Rectal smooth muscle tissue (tissue), 1 donor: ENCODE data around the gene ASB11.

Experiments
- H3K27ac ChIP-seq: one replicate; pipeline ENCODE4 v1.7.0; 2013; ENCODE audit warnings: low read depth, low read length, inconsistent platforms
- H3K27me3 ChIP-seq: one replicate; pipeline ENCODE4 v1.7.0; 2013; ENCODE audit warnings: low read length; ENCODE audit not compliant: control insufficient read depth, insufficient read depth
- H3K36me3 ChIP-seq: one replicate; pipeline ENCODE4 v1.7.0; 2013; ENCODE audit warnings: low read length; ENCODE audit not compliant: control insufficient read depth, insufficient read depth
- H3K4me1 ChIP-seq: one replicate; pipeline ENCODE4 v1.7.0; 2013; ENCODE audit warnings: low read length; ENCODE audit not compliant: control insufficient read depth, insufficient read depth
- H3K4me3 ChIP-seq: one replicate; pipeline ENCODE4 v1.7.0; 2013; ENCODE audit warnings: low read length
- H3K9ac ChIP-seq: one replicate; pipeline ENCODE4 v1.7.0; 2013; ENCODE audit warnings: low read length

The ASB11 gene

DNA sequence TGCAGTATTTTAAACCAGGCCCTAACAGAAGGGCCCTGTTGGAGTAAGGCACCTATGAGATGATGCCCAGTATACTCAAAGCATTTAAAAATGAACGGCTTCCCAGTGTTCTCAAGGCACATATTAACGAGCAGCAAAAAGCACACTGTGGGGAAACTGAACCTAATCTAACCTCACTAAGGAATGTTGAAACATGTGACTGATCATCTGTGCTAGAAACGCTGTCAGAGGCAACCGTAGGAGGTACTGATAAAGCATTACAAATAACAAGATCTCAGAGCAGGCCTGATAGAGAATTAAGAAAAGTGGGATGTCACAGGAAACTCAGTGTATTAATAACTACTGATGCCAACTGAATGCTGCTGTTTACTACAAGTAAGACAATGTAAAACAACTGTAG lies 69.5 kb downstream of the ASB11 start:
- H3K9ac ChIP-seq = no peak overlapping the region
- H3K27ac ChIP-seq = no peak overlapping the region
- H3K36me3 ChIP-seq = no peaks in the 10 kb centered on the region
- H3K27me3 ChIP-seq = no peaks in the 10 kb centered on the region
- H3K4me3 ChIP-seq = no peak overlapping the region
- H3K4me1 ChIP-seq = no peaks in the 10 kb centered on the region

DNA sequence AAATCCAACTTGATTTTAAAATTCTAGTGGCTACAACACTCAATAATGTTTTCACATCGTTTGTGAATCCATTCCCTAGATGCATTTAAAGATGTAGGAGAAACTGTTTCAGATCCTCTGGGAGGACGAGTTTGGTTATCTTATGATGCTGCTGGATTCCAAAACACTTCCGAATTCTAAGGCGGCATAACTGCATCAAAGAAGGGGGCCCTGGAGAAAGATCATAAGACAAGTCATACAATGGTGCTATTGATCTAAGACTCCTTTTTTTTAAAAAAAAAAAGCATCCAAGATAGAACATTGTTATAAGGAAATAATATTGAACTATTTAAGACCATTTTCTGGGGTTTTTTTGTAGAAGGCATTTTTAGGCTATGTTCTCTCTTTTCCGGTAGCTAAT lies 71.0 kb downstream of the ASB11 start:
- no peaks in the 10 kb centered on the region for H3K27me3 ChIP-seq
- H3K9ac ChIP-seq = no peak overlapping the region
- no peak overlapping the region for H3K4me3 ChIP-seq
- H3K36me3 ChIP-seq = no peaks in the 10 kb centered on the region
- no peak overlapping the region for H3K27ac ChIP-seq
- H3K4me1 ChIP-seq = no peaks in the 10 kb centered on the region

DNA sequence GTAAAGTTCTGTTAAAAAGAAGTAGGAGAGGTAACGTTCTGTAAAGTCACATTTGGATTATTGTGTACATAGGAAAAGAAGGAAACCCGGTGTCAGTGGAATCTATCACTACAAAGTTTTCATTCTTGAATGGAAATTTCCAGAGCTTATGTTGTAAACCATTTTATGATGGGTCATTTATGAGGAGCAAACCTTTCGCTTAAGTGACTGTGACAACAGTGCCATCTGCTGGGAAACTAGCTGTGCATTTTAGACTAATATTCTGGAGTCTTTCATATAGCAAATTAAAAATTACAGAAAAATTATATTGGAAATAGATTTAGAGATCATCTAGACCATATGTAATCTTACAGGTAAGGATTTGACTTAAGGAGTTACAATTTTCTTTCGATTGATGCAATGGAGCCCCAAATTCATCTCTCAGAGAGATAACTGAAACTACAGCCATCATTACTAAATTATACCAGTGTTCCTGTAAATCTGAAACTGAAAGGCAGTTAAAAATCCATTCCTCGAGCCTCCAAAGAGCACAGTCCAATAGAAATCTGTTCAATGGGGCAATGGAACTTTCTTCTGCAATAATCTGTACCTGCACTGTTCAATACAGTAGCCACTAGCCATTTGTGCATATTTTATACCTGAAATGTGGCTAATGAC lies 72.4 kb downstream of the ASB11 start:
- no peaks in the 10 kb centered on the region for H3K27me3 ChIP-seq
- H3K4me3 ChIP-seq = no peak overlapping the region
- no peaks in the 10 kb centered on the region for H3K36me3 ChIP-seq
- no peak overlapping the region for H3K9ac ChIP-seq
- H3K27ac ChIP-seq = no peak overlapping the region
- H3K4me1 ChIP-seq = no peaks in the 10 kb centered on the region

DNA sequence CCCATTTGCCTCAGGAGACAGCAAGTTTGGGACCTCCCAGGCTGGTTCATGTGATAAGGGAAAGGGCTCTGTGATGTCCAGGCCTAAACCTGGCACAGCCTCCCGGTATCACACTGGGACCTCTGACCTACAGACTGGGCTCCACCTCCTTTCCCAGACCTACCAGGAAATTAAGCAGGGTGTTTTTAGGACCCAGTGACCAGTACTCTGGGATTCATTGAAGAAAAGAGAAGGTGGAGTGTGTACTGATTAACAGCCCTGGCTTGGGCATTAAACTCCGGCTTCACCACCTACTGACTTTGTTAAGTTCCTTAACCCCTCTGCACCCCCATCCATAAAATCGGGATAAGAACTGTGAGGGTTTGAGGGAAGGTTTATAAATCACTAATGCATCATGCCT lies 74.1 kb downstream of the ASB11 start:
- H3K27me3 ChIP-seq = no peaks in the 10 kb centered on the region
- H3K9ac ChIP-seq = no peak overlapping the region
- H3K36me3 ChIP-seq = no peaks in the 10 kb centered on the region
- H3K27ac ChIP-seq = no peak overlapping the region
- no peak overlapping the region for H3K4me3 ChIP-seq
- H3K4me1 ChIP-seq = no peaks in the 10 kb centered on the region

DNA sequence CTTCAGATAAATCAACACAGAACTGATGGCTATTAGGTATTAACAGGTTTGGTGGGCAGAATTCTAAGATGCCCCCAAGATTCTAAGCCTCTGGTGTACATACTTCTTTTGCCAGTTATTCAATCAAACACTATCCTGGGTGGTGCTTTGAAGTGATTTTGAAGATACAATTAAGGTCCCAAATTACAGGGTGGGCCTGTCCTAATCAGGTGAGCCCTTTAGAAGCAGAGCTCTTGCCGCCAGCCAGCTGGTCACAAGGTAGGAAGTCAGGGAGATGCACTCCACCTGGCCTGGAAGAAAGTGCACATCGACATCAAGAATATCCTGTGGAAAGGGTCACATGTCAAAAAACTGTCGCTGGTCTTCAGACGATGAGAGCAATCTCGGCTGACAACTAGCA lies 75.0 kb downstream of the ASB11 start:
- no peaks in the 10 kb centered on the region for H3K27me3 ChIP-seq
- H3K36me3 ChIP-seq = no peaks in the 10 kb centered on the region
- no peak overlapping the region for H3K9ac ChIP-seq

DNA sequence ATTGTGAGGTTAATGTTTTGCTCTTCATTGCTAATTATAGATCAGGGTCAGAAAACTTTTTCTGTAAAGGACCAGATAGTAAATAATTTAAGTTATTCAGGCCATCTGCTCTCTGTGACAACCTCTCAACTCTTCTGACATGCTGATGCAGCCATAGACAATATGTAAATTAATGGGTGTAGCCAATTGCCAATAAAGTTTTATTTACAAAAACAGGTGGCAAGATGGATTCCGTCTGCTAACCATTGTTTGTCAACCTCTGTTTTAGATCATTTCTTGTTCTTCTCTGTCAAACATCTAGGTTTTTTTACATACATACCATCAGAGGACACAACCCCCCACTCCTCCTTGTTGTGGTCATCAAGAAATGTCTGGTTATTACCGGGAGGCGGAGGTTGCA lies 79.3 kb downstream of the ASB11 start:
- Histone ChIP-seq H3K4me3 (no peak overlapping the region), H3K9ac (no peak overlapping the region), H3K36me3 (no peaks in the 10 kb centered on the region), H3K27me3 (no peaks in the 10 kb centered on the region), H3K27ac (no peak overlapping the region), H3K4me1 (no peaks in the 10 kb centered on the region)

More for the DNA sequence above, 75.0 kb downstream of the ASB11 start:
- Histone ChIP-seq H3K4me1 (no peaks in the 10 kb centered on the region), H3K27ac (no peak overlapping the region), H3K4me3 (no peak overlapping the region)

DNA sequence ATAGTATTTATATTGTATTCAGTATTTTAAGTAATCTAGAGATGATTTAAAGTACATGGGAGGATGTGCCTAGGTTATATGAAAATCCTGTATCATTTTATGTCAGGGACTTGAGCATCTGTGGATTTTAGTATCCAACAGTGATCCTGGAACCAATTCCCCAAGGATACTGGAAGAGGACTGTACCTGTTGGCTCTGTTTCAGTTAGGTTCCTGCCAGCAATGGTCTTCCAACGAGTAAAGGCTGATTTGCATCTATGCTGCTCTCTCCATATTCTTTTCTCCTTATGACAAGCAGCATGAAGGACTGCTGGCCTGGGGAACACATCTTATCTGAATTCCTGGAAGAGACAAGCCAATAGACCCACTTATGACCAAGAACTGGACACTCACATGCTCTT lies 80.4 kb downstream of the ASB11 start:
- Histone ChIP-seq H3K9ac (no peak overlapping the region), H3K4me1 (no peaks in the 10 kb centered on the region), H3K27me3 (no peaks in the 10 kb centered on the region), H3K36me3 (no peaks in the 10 kb centered on the region), H3K27ac (no peak overlapping the region), H3K4me3 (no peak overlapping the region)

DNA sequence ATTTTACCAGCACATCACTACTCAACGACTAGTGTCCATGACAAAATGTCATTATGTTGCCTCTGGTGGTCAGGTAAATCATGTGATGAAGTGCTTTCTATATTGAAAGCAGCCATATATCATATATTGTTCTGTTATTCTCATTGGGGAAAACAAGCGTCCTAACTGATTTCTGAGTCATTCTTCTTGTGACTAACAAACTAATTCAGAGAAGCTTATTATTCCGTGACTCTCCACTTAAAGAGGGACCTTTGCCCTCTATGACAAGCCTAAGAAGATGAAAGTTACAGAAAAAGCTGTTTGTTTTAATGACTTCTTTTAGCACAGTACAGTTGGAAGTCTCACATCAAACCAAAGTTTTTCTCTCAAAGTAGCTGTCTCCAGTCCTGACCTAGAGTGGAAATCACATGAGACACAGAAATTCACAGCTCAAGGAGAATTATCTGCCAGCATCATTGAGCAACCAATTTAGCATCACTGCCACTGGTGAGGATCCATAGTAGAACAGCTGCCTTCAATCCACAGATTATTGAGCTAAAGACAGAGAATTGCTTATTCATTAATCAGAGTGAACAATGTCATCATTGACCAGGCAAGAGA lies 81.9 kb downstream of the ASB11 start:
- Histone ChIP-seq H3K36me3 (no peaks in the 10 kb centered on the region), H3K27me3 (no peaks in the 10 kb centered on the region), H3K4me3 (no peak overlapping the region), H3K4me1 (no peaks in the 10 kb centered on the region), H3K9ac (no peak overlapping the region), H3K27ac (no peak overlapping the region)
